Stimulated activated CD8-positive, alpha-beta memory T cell treated with anti-CD3 and anti-CD28 coated beads, Interleukin-15, amount 100 ng/mL, for 24 hours (primary cell): Measurements from ENCODE around the gene MAP1S.

Source experiments
- DNase-seq: peaks from one replicate; pipeline ENCODE4 v3.0.0-alpha.2; 2020; ENCODE audit warnings: low read depth

The MAP1S gene

GRCh38 chr19:17739121-17739875 lies 20.0 kb downstream of the MAP1S start:
- DNase-seq: no peak

GRCh38 chr19:17741456-17741855 lies 22.2 kb downstream of the MAP1S start:
- no peak for DNase-seq

- DNase-seq: no peak
These were observed 24.7 kb downstream of the MAP1S start for GRCh38 chr19:17743874-17744580.

GRCh38 chr19:17747205-17748098 lies 28.2 kb downstream of the MAP1S start:
- DNase-seq: peak; percentile 90

- DNase-seq: no peak
These were observed 29.8 kb downstream of the MAP1S start for GRCh38 chr19:17748884-17749638.

- no peak for DNase-seq
These were observed 30.6 kb downstream of the MAP1S start for GRCh38 chr19:17749912-17750317.

GRCh38 chr19:17751103-17751911 lies 32.0 kb downstream of the MAP1S start, which contains the start of gene FCHO1:
Gene FCHO1, plus strand, starts transcription at chr19:17751477. Its CDS starts 3,688 bp downstream, at chr19:17755165.
- DNase-seq: peak; percentile 59

GRCh38 chr19:17751912-17752273 lies 32.6 kb downstream of the MAP1S start:
- no peak for DNase-seq

GRCh38 chr19:17752865-17753639 lies 33.8 kb downstream of the MAP1S start:
- no peak for DNase-seq

- DNase-seq: no peak
These were observed 34.7 kb downstream of the MAP1S start for GRCh38 chr19:17753976-17754375.

- DNase-seq: no peak
These were observed 35.6 kb downstream of the MAP1S start for GRCh38 chr19:17754634-17755442.

GRCh38 chr19:17755443-17755890 lies 36.2 kb downstream of the MAP1S start:
- DNase-seq: no peak

- DNase-seq: no peak
These were observed 36.8 kb downstream of the MAP1S start for GRCh38 chr19:17755977-17756670.

GRCh38 chr19:17757125-17757524 lies 37.8 kb downstream of the MAP1S start:
- no peak for DNase-seq

- no peak for DNase-seq
These were observed 39.2 kb downstream of the MAP1S start for GRCh38 chr19:17758515-17758914.

- DNase-seq: no peak
These were observed 41.9 kb downstream of the MAP1S start for GRCh38 chr19:17761148-17761547.

GRCh38 chr19:17762505-17763229 lies 43.4 kb downstream of the MAP1S start:
- DNase-seq: no peak

- DNase-seq: no peak
These were observed 45.1 kb downstream of the MAP1S start for GRCh38 chr19:17764348-17764747.
